ENCODE data around the gene SLC4A4. TPM values are rescaled to one million over a fixed set of nuclear protein-coding genes. Genes with fewer than 3 reads are reported as not detected.

Gene SLC4A4
- total and polyA plus RNA-seq, 2 experiments from 2014 or later, result 9.6 to 14.2 TPM

GRCh38 chr4:71602289-71602900 is 263.6 kb downstream of the SLC4A4 start:
- H3K4me3 ChIP-seq, result no peak overlapping the region
- no peaks in the 10 kb centered on the region for H3K27me3 ChIP-seq
- TF ChIP-seq EZH2phosphoT487 (IDR thresholded peaks at IDR 0.05; ENCODE audit: low read depth, severe bottlenecking, unreplicated experiment) (no peak), CTCF (IDR thresholded peaks at IDR 0.05; ENCODE audit: poor library complexity) (no peak), EZH2 (IDR thresholded peaks at IDR 0.05; ENCODE audit: borderline replicate concordance) (no peak)
- DNase-seq (ENCODE audit: low spot score), result peak; percentile 45
- H2AFZ ChIP-seq, result no peak overlapping the region
- peak overlapping the region; percentile 65 for H3K27ac ChIP-seq
- no peaks in the 10 kb centered on the region for H3K79me2 ChIP-seq
- no peaks in the 10 kb centered on the region for H4K20me1 ChIP-seq (ENCODE audit: insufficient read depth, poor library complexity, severe bottlenecking)
- no peaks in the 10 kb centered on the region for H3K36me3 ChIP-seq (replicated peaks; ENCODE audit: insufficient read depth, low read depth)
- H3K9me2 ChIP-seq (replicated peaks; ENCODE audit: insufficient read depth), result no peaks in the 10 kb centered on the region
- no peaks in the 10 kb centered on the region for H3K9me3 ChIP-seq (ENCODE audit: low read depth)
- H3K4me2 ChIP-seq, result peak overlapping the region; percentile 52
- H3K4me1 ChIP-seq (ENCODE audit: insufficient read depth), result peaks cover 10% of the 10 kb centered on the region
- 89% methylated on average over 6 of the region's 6 CpGs for WGBS (ENCODE audit: low lambda C conversion rate, missing lambda C conversion rate)

- DNase-seq (ENCODE audit: low spot score), result no peak
- Histone ChIP-seq H3K4me3 (no peak overlapping the region), H2AFZ (peak overlapping the region; percentile 17), H3K79me2 (no peaks in the 10 kb centered on the region), H3K27ac (no peak overlapping the region), H3K4me2 (peak overlapping the region; percentile 25), H3K9me2 (replicated peaks; ENCODE audit: insufficient read depth) (no peaks in the 10 kb centered on the region), H3K36me3 (replicated peaks; ENCODE audit: insufficient read depth, low read depth) (no peaks in the 10 kb centered on the region), H3K4me1 (ENCODE audit: insufficient read depth) (peaks cover 18% of the 10 kb centered on the region), H3K27me3 (no peaks in the 10 kb centered on the region), H3K9me3 (ENCODE audit: low read depth) (no peaks in the 10 kb centered on the region), H4K20me1 (ENCODE audit: insufficient read depth, poor library complexity, severe bottlenecking) (no peaks in the 10 kb centered on the region)
- WGBS (ENCODE audit: low lambda C conversion rate, missing lambda C conversion rate), result 64% methylated on average over 5 of the region's 5 CpGs
- TF ChIP-seq EZH2 (IDR thresholded peaks at IDR 0.05; ENCODE audit: borderline replicate concordance) (no peak), CTCF (IDR thresholded peaks at IDR 0.05; ENCODE audit: poor library complexity) (no peak), EZH2phosphoT487 (IDR thresholded peaks at IDR 0.05; ENCODE audit: low read depth, severe bottlenecking, unreplicated experiment) (no peak)
Measured at GRCh38 chr4:71604785-71605184, 266.0 kb downstream of the SLC4A4 start.

GRCh38 chr4:71607109-71607508 is 268.3 kb downstream of the SLC4A4 start:
- H3K79me2 ChIP-seq, result no peaks in the 10 kb centered on the region
- no peak overlapping the region for H2AFZ ChIP-seq
- peaks cover 18% of the 10 kb centered on the region for H3K4me1 ChIP-seq (ENCODE audit: insufficient read depth)
- no peaks in the 10 kb centered on the region for H3K9me2 ChIP-seq (replicated peaks; ENCODE audit: insufficient read depth)
- H3K27me3 ChIP-seq, result no peaks in the 10 kb centered on the region
- DNase-seq (ENCODE audit: low spot score), result no peak
- no peaks in the 10 kb centered on the region for H3K36me3 ChIP-seq (replicated peaks; ENCODE audit: insufficient read depth, low read depth)
- no peaks in the 10 kb centered on the region for H4K20me1 ChIP-seq (ENCODE audit: insufficient read depth, poor library complexity, severe bottlenecking)
- no peak overlapping the region for H3K4me2 ChIP-seq
- no peak overlapping the region for H3K27ac ChIP-seq
- no peak overlapping the region for H3K4me3 ChIP-seq
- no peak for TF ChIP-seq CTCF (IDR thresholded peaks at IDR 0.05; ENCODE audit: poor library complexity)
- WGBS (ENCODE audit: low lambda C conversion rate, missing lambda C conversion rate), result 91% methylated on average over 5 of the region's 5 CpGs
- no peaks in the 10 kb centered on the region for H3K9me3 ChIP-seq (ENCODE audit: low read depth)
